Activated naive CD8-positive, alpha-beta T cell treated with anti-CD3 and anti-CD28 coated beads, Interleukin-2, amount 50 U/mL, for 16 hours (primary cell): ENCODE results near the gene ABCC12.
A peak's percentile ranks its signal among the peaks of the same experiment; 100 is the strongest.

Experiments
- DNase-seq: peaks from one replicate; pipeline ENCODE4 v3.0.0-alpha.2; 2020; ENCODE audit warnings: low read depth, low spot score

ABCC12 gene

DNA sequence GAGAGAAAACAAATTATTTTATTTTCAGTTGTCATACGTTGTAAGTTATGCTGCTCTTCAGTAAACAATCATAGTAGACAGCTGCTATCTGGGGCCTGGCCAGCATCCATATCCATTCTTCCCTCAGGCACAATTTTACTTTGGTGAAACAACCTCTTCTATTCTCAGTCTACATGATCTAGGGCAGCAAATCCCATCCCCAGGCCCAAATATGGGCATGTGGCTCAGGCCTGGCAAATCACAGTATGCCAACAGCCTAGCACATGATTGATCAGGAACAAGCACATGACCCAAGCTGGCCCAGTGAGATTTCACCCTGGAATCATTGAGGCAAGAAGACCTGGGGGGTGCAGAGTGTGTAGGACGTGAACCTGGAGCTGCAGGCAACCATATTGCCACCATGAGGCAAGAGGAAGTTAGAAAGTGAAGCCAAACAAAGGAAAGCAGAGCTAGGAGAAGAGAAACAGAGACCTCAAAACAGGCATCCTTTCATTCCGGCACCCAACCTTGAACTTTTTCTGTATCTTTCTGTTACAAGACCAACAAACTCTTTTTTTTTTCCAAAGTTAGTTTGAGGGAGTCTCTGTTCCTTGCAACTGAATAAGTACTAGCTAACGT lies 10.3 kb upstream of the ABCC12 start:
- DNase-seq = no peak

DNA sequence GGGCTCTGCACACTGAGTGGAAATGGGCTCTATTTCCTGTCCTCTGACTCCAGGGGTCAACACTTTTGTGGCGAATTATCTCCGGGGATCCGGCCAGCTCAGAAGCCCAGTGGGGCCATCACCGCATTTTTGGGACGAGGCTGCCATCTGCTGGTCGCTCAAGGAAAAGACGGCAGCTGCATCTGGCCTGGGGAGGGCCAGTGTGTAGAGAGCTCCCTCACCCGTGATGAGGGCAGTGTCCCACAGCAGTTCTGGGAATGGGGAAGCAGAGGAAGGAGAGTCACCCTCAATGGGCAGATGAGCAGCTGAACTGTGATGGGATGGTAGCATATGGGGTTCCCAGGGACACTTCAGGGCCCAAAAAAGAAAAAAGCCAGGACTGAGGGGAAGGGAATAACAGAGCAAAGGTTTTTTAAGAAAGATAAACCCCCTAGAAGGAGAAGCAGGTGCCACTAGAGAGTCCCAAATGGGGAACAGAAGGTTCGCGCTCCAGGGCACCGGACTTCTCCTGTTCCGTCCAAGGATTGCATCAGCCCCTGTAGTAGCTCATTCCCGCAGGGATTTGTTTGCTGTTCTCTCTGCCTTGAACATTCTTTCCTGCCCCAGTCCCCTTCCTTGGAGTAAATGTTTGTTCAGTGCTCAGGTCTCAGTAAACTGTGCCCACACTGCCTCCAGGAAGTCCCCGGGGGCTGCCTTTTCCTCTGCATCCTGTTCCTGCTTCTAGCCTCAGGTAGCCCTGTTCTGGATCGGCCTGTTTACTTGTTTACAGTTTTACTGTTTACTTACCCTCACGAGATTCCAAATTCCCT lies 9.3 kb upstream of the ABCC12 start:
- peak; percentile 27 for DNase-seq

DNA sequence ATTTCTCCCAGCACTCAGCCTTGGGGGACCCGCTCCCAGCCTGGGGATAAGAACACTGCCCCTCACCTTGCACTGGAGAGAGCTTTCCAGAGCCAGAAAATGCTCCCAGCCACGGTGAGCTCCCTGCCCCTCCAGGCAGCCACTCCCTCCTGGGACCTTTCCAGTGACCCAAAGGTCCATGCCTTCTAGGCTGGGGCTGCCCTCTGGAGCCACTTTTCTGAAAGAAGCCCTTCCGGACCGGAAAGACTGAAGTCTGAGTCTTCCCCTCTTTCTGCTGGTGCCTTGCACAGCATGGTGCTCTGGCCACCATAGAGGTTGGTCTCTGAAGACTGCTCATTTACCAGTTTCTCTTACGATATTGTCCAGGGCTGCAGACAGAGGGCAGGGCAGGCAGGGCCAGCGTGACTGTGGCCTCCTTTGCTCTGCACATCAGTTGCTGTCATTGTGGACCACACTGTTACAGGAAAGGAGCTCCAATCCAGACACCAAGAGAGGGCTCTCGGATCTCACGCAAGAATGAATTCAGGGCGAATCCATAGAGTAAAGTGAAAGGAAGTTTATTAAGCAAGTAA lies 7.1 kb upstream of the ABCC12 start:
- DNase-seq = no peak

DNA sequence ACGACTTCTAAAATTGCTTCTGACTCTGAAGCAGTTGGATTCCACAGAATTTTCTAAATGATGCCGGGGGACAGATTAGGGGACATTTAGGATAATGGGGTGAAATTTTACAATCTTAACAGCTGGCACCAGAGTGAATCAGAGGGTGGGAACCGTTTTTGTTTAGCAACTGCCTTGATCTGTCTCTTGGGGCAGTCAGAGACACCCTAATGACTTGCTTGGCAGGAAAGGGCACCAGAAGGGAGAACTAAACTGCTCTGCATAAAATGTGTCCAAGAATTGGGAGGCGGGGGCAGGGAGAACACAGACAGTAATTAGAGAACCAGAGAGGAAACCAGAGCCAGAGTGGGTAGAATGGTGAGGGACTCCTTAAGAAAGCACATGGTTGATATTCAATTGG lies 6.1 kb upstream of the ABCC12 start:
- DNase-seq = no peak

DNA sequence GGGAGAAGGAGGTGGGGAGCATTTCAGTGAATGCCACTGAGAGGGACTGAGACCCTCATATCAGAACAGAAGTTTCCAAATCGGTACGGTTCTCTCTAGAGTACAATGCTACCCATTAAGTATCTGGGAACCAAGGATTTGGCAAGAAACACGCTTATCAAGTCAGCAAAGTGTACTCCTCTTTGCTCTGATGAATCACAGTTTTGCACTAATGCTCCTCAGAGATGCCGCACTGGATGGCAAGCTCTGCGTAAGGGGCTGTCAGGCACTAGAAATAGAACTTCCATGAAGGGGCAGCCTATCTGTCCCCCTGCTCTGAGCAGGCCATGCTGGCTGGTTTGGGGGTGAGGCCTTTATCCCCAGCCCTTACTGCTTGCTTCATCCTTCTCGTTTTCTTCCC lies 4.8 kb upstream of the ABCC12 start:
- DNase-seq = no peak

DNA sequence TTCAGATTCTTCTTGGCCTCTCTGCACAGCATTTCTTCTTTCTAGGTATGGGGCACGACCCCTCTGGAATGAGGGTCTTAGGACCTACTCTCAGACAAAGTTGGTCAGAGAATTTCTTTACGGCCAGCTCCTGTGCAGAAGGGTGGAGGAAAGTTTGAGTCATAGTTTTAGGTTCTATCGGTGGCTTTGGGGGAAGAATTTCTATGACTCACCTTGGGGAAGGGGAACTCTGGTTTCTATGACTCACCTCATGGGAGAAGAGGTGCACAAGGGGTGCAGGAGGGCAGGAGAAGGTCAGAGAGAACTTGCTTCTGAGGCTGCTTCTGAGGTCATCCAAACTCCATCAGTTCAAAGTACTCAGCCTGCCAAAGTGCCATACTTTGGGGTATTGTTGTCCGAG lies 2.5 kb upstream of the ABCC12 start:
- no peak for DNase-seq

DNA sequence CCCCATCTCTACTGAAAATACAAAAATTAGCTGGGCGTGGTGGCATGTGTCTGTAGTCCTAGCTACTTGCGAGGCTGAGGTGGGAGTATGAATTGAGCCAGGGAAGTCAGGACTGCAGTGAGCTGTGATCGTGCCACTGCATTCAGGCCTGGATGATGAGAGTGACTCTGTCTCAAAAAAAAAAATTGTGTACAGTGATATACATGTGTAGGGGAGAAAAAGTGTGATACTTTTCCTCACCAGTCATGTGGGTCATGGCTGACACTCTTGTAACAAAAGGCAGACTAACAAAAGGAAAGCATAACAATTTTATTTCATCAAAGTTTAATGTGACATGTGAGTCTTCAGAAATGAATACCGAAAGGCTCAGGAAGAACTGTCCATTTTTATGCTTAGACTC lies 2.0 kb upstream of the ABCC12 start:
- no peak for DNase-seq

DNA sequence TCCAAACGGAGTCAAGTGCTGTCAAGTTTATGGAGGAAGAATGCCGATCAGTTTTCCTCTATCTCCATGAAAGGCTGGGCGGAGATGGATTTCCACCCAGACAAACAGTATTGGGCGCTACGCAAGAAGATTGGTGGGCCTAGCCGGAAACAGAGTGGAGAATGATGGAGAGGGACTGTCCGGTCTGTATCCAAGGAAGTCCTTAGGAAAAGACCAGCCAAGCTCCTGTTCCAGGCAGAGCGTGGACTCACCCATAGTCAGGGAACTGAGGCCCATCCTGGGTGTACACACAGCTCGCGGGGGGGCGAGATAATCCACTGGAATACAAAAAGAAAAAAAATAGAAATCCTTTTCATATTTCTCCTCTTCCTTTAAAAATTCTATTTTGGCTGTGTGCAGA lies 1.5 kb upstream of the ABCC12 start:
- no peak for DNase-seq

DNA sequence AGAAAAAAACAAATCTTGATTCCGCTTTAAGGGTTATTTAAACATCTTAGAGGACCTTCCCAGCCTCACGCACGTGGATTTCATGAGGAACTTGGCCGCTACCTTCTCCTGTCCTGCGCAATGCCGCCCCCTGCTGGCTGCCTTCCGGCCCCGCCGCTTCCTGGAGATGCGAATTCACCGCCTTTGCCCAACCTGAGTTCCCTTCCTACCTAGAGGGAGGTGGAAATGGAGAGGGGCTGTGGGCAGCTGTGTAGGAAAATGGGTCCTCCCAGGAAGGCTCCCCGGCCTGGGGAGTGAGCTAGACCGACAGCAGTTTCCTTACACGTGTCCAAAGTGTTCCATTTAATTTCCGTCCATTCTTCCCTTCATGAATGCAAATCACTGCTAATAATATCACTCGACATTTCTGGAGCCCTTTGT lies 1.0 kb upstream of the ABCC12 start:
- peak; percentile 66 for DNase-seq

DNA sequence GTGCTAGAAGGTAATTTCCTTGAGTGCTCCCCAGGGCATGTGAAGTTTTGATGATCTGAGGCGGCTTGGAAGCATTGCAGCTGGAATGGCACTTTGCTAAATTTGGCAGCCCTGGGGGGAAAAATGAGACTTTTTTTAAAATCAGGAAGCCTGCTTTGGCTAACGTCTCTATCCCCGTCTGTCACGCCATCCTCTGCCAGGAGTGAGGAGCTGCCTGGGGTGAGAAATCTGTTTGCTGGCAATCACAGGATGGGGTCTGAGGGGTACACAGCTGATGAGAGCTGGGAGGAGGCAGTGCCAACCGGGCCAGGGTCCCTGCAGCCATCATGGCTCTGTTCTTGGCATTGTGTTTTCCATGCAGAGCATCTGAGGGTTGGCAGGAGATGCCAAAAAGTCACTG lies 2.0 kb downstream of the ABCC12 start:
- DNase-seq = no peak

DNA sequence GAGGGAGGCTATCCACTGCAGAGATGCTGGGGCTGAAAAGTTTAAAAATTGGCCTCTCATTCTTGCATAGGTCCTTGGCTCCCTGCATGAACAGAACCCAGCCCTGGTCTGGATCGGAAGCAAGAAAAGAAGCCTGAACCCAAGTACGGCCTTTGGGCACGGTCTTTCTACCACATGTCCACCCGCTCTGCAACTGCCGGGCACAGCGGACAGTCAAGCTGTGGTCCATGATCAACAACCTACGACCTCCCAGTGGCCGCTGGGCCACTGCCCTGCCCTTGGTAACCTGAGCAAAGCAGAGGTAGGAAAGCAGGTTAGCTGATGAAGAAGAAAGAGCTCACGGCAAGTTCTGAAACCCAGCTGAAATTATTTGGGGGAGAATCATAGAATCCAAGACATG lies 3.6 kb downstream of the ABCC12 start:
- DNase-seq = no peak

DNA sequence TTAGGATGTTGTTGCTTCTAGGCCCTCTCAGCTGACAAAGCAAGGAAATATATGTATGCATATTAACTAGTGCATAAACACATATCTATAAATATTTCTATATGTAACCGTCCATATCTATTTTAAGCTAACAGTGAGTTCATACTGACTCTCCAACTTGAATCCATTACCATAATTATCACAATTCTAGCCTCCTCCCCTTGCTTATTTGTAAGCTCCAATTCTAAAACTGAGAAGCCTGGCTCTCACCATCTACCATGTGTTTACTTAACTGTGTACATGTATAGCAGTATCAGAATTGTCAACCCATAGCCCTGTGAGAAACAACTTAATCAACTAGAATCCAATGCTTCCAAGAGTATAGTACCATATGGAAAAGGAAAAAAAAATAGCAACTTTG lies 5.1 kb downstream of the ABCC12 start:
- no peak for DNase-seq

DNA sequence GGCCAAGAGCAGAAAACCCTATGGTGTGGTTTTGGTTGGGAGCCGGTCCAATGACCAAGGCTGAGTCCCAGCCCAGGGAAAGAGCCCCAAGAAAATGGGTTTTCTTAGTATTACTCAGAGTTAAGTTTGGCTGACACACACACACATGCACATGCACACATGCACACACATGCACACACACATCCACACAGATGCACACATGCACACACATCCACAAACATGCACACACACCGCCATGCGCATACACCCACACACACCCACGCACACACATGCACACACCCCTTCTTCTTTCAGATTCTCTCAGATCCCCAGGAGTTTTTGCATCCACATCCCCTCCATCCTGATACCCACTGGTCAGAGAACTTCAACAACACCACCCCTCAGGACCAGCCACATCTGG lies 9.1 kb downstream of the ABCC12 start:
- DNase-seq = no peak

DNA sequence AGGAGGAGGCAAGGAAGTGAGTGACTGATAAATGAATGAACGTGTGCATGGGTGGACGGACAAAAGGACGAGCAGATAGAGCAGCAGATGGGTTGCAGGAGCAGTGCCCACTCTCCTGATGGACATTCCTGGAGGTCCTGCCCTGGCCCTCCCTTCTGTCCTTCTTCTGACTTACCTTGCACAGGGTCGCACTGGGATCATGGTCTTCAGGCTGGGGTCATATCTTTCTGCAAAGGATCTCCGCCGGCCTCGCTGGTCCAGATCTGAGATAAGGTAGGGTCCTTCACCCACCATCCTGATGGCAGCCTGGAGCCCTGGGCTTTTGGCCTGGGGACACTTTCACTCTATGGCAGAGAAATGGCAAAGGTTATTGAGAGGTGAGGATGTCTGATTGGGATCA lies 9.7 kb downstream of the ABCC12 start:
- DNase-seq = no peak

DNA sequence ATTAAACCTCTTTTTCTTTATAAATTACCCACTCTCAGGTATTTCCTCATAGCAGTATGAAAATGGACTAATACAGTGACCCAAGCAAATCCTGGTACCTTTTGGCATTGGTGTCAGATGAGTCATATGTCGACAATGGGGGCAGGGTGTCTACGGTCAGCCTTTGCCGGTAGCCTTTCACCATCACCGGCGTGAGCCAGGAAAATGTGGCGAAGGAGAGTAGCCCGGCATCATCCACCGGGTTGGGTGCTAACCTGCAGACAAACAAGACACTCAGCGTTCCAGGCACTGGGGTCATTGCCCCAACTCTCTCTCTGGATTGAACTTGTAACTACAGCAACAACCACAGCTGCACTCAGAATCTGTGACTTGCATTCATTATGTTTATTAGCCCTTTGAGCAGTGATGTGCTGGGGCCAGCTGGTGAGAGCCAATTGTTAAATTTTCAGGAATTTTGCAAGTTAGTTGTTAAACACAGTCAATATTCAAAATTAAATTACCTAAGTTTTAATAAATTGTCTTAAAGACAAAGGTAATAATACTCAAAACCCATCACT lies 11.9 kb downstream of the ABCC12 start:
- no peak for DNase-seq

DNA sequence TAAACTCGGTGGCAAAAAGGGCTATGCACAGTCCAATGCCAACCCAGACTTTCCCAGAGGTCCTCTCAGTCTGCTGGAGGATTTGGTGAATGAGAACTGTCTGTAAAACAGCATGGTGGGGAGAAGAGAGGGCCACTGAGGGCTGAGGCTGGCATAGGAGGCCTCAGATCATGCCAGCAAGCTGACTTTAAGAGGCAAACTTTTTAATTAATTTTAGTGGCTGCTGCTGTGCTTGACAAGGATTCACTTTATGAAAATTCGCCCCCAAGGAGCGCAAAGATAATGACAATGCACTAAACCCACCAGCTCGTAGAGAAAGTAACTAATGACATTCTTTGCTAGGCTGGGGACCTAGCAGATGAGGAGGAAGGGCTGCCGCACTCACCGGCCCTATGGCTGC lies 15.0 kb downstream of the ABCC12 start:
- DNase-seq = no peak

DNA sequence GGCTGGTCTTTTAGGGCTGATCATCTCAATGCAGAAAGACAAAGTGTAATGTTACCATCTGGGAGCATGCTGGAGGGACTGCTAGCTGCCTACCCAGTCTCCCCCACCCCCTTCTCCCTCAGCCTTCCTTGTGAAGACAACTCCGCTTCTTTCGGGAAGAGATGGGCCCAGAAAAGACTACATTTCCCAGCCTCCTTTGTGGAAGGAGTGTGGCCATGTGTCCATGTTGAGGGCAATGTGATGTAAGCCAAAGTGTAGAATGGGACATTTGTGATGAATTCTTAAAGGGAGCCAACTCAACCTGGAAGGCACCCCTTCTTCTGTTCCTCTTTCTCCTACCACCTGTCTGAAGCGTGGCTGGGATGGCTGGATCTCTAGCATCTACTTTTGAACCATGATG lies 16.3 kb downstream of the ABCC12 start:
- no peak for DNase-seq

DNA sequence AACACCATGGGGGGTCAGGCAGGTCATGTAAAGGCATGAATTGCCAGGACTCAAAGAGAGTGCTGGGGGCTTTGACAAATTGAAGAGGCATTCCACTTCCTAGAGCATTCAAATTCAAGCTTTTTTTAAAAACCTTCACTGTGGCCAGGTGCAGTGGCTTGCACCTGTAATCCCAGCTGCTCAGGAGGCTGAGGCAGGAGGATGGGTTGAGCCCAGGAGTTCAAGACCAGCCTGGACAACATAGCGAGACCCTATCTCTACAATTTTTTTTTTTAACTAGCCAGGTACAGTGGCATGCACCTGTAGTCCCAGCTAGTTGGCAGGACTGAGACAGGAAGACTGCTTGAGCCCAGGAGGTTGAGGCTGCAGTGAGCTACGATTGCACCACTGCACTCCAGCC lies 17.2 kb downstream of the ABCC12 start:
- DNase-seq = no peak

DNA sequence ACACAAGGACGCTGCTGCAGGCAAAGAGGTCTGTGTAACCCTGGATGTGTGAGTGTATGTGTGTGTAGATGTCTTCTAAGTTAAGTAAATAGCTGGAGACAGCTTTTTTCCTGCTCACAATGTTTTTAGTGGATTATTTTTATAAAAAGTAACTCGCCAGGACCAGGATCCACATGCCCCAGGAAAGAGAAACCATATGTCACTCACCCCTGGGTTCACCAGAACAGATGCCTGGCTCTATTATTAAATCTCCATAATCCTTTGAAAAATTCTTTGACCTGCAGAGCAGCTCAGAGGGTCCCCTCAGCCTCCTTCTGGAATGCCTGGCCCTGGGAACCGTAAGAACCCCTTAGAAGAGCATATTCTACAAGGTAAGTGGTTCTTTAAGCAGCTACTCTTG lies 18.0 kb downstream of the ABCC12 start:
- no peak for DNase-seq

DNA sequence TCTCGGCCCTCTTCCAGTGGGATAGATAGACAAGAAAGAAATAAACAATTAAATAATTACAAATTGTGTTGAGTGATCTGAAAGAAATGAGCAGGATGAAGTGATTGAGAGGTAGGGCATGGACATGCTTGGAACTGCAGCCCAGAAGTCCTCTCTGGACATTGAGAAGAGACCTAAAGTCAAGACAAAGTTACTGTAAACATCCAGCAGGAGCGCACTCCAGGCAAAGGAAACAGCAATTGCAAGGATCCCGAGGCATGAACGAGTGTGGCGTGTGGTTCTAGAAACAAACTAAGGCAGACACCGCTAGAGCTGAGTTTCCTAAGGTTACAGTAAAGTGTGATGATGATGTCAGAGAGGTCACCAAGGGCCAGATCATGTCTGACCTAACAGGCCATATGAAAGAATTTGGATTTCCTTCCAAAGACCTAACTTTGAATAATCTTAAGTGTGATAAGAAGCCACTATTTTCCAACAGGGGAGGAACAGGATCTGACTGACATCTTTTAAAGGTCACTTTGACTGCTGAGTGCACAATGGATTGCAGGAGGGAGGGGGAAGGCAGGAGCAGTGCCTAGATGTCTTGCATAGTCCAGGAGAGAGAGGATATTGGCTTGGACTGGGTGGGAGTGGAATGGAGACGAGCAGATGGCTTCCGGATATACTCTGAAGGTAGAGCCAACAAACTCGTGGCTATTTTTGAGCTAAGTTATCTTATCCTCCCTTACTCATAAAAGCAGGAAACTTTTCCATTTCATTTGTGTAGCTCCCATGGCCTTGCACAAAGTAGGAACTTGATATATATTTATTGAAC lies 19.0 kb downstream of the ABCC12 start:
- no peak for DNase-seq

DNA sequence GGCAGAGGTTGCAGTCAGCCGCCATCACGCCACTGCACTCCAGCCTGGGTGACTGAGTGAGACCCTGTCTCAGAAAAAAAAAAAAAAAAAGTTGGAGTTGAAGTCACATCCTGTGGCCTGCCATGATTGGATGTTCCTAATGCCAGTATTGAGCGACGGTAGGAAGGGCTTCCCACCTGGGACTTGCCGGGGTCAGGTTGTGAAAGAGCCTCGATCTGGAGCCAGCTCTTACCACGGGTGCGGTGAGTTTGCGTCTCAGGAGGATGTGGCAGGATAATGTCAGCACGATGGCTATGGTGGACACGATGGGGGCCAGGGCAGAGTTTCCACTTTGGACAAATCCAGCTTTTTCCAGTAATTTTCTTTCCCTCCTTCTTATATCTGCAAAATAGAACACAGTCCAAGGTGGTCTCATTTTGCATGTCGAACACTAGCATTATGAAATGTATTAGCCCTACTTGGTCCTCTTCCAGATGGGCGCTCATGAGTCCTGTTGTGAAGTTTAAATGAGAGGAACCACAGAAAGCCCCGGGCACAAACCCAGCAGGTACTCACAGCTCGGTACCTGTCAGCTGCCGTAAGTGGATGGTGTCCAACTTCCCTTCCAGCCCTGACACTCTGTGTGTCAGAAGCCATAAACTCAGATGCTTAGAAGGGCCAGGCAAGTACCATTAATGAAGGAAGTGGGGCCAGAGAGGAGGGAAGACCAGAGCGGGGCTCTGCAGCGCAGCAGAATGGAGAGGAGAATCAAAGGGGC lies 22.2 kb downstream of the ABCC12 start:
- DNase-seq = no peak
